K562 (cell line): ENCODE data around the gene CPN2. TPM values are rescaled to one million over a fixed set of nuclear protein-coding genes. Genes with fewer than 3 reads are reported as not detected.
A peak's percentile ranks its signal among the peaks of the same experiment; 100 is the strongest.

Experiments used
- ARID1B ChIP-seq: fragments of 450-650 bp; IDR thresholded peaks from 2 replicates; pipeline ENCODE4 v1.6.1; 2016; ENCODE audit warnings: antibody characterized with exemption, mild to moderate bottlenecking, inconsistent platforms
- FOS ChIP-seq: IDR thresholded peaks from 3 replicates; pipeline ENCODE4 v1.6.1; 2011; ENCODE audit not compliant: insufficient read length; ENCODE audit errors: extremely low read depth
- HDAC2 ChIP-seq: fragments of 450-650 bp; IDR thresholded peaks from 2 replicates; pipeline ENCODE4 v1.6.1; 2016; ENCODE audit warnings: mild to moderate bottlenecking
- NRF1 ChIP-seq, 2 experiments: fragments of 450-650 bp; IDR thresholded peaks in 1 of 2; conservative IDR thresholded peaks in 1 of 2; 2 replicates each; pipeline ENCODE4 v1.6.1; 2014; ENCODE audit warnings: mild to moderate bottlenecking in 2 of 2
- PCBP1 ChIP-seq: fragments of 200-400 bp; formaldehyde crosslinking; IDR thresholded peaks from 2 replicates; pipeline ENCODE4 v1.6.1; 2018; ENCODE audit warnings: mild to moderate bottlenecking, low read depth, low read length; ENCODE audit not compliant: poor library complexity, severe bottlenecking
- POLR2AphosphoS2 ChIP-seq: IDR thresholded peaks from 2 replicates; pipeline ENCODE4 v1.6.1; 2012; ENCODE audit warnings: low read length, improper control_type of control experiment
- POLR2AphosphoS5 ChIP-seq: IDR thresholded peaks from 2 replicates; pipeline ENCODE4 v1.6.1; 2011; ENCODE audit warnings: mild to moderate bottlenecking, low read depth, low read length, moderate library complexity; ENCODE audit not compliant: control insufficient read depth, insufficient read depth
- RBM39 ChIP-seq: fragments of 200-400 bp; formaldehyde crosslinking; optimal IDR thresholded peaks from 2 replicates; pipeline ENCODE3; 2018; ENCODE audit warnings: low read depth, low read length
- SMAD2 ChIP-seq: fragments of 150-350 bp; IDR thresholded peaks from 2 replicates; pipeline ENCODE4 v1.6.1; 2014; ENCODE audit warnings: low read depth, mild to moderate bottlenecking, low read length
- SRSF3 ChIP-seq: fragments of 200-400 bp; formaldehyde crosslinking; IDR thresholded peaks from 2 replicates; pipeline ENCODE4 v1.6.1; 2016; ENCODE audit warnings: mild to moderate bottlenecking, low read length, moderate library complexity; ENCODE audit not compliant: insufficient read depth
- TFAM ChIP-seq: fragments of 250-450 bp; sonication (Bioruptor Pico); conservative IDR thresholded peaks from 2 replicates; pipeline ENCODE4 v1.5.0; 2021; ENCODE audit warnings: mild to moderate bottlenecking, moderate library complexity
- ZBED1 ChIP-seq: IDR thresholded peaks from 2 replicates; pipeline ENCODE4 v1.6.1; 2014
- ZFX ChIP-seq: sonication (generic); formaldehyde crosslinking; IDR thresholded peaks from 2 replicates; pipeline ENCODE4 v1.8.0; 2022; ENCODE audit warnings: mild to moderate bottlenecking, missing genetic modification reagents, moderate library complexity
- ZNF140 ChIP-seq: fragments of 250-450 bp; sonication (Bioruptor Pico); IDR thresholded peaks from 2 replicates; pipeline ENCODE4 v1.8.0; 2021; ENCODE audit warnings: moderate library complexity, mild to moderate bottlenecking, inconsistent platforms
- ZNF184 ChIP-seq: sonication (generic); formaldehyde crosslinking; IDR thresholded peaks from 2 replicates; pipeline ENCODE4 v1.5.0; 2020; ENCODE audit warnings: missing genetic modification reagents
- ZNF217 ChIP-seq: sonication (generic); formaldehyde crosslinking; IDR thresholded peaks from 2 replicates; pipeline ENCODE4 v1.8.0; 2022; ENCODE audit warnings: mild to moderate bottlenecking, missing genetic modification reagents
- ZNF253 ChIP-seq: fragments of 250-450 bp; sonication (Bioruptor Pico); conservative IDR thresholded peaks from 2 replicates; pipeline ENCODE4 v1.6.1; 2021; ENCODE audit warnings: mild to moderate bottlenecking
- ZNF79 ChIP-seq: fragments of 250-450 bp; sonication (Bioruptor Pico); IDR thresholded peaks from 2 replicates; pipeline ENCODE4 v1.4.0; 2020; ENCODE audit warnings: low read depth, mild to moderate bottlenecking, moderate library complexity
- polyA plus RNA-seq, 8 experiments: library from polyadenylated mRNA; depleted of rRNA in 4 of 8; stranded (reverse) in 5 of 8; unstranded in 3 of 8; fragments of >200 nt; fragmentation: Nextera tagmentation in 2 of 8; fragmentation: Illumina TruSeq in 1 of 8; extraction: Ambion mirVana in 2 of 8; extraction: Trizol in 1 of 8; gene quantifications; 2 replicates each; pipeline versions ENCODE4 v1.2.1 to v1.2.3, GENCODE V29; 2011 to 2014; ENCODE audit warnings: inconsistent platforms in 1 of 8, missing spikeins in 1 of 8
- total RNA-seq, 7 experiments: library from RNA; depleted of rRNA in 6 of 7; stranded (reverse); fragments of >200 nt in 6 of 7; fragmentation: Illumina TruSeq in 2 of 7; extraction: Trizol in 2 of 7; gene quantifications; 2 replicates each; pipeline versions ENCODE4 v1.2.1 to v1.2.3, GENCODE V29; 2011 to 2021; ENCODE audit warnings: low replicate concordance in 1 of 7
- TF ChIP-seq, protein P1 (sequence below): sonication (generic); formaldehyde crosslinking; IDR thresholded peaks from 2 replicates; pipeline ENCODE4 v1.8.0; 2022; ENCODE audit warnings: mild to moderate bottlenecking, missing genetic modification reagents, borderline replicate concordance
- TF ChIP-seq, protein P2 (sequence below): fragments of 250-450 bp; sonication (Bioruptor Pico); IDR thresholded peaks from 2 replicates; pipeline ENCODE4 v1.8.0; 2022; ENCODE audit warnings: inconsistent platforms, mild to moderate bottlenecking, moderate library complexity, borderline replicate concordance
- TF ChIP-seq, protein P3 (sequence below): fragments of 250-450 bp; sonication (Bioruptor Pico); IDR thresholded peaks from 2 replicates; pipeline ENCODE4 v1.8.0; 2021; ENCODE audit warnings: moderate library complexity, mild to moderate bottlenecking, inconsistent platforms
- TF ChIP-seq, protein P4 (sequence below): fragments of 250-450 bp; sonication (Bioruptor Pico); IDR thresholded peaks from 2 replicates; pipeline ENCODE4 v1.5.1; 2021; ENCODE audit warnings: mild to moderate bottlenecking
- TF ChIP-seq, protein P5 (sequence below): sonication (generic); formaldehyde crosslinking; IDR thresholded peaks from 2 replicates; pipeline ENCODE4 v1.8.0; 2022; ENCODE audit warnings: missing genetic modification reagents, mild to moderate bottlenecking, borderline replicate concordance
- TF ChIP-seq, protein P6 (sequence below): fragments of 250-450 bp; sonication (Bioruptor Pico); IDR thresholded peaks from 2 replicates; pipeline ENCODE4 v1.8.0; 2022; ENCODE audit warnings: moderate library complexity, mild to moderate bottlenecking, inconsistent platforms

CPN2 gene
- total and polyA plus RNA-seq, 9 of the 15 experiments (the other 6 are each of a cell fraction or from before 2014, with no cell fraction given): not detected

DNA sequence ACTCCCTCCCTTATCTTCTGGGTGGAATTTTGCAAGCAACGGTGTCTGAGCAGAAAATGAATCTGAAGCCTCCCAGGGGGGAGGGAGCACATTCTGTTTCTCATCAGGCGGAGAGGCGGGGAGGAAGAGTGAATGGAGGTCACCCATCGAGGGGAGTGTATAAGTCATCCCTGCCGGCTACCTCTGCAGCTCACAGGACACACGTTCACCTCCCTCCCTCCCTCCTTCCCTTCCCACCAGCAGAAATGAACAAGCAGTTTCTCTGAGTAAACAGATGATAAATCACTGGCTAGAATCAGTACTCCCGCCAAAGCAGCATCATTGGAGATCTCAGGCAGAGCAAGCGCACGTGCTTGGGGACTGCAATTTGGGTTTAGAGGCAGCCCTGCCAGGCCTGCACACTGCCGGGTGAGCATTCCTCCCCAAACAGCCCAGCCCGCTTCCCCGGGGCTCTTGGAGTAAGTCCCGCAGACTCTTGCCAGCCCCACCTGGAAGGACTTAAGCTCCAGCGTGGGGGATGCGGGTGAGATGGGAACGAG, 38.3 kb downstream of the CPN2 start (continued):
- TF ChIP-seq HDAC2: peak; percentile 97
- no peak for TF ChIP-seq POLR2AphosphoS5
- TF ChIP-seq ZNF140 (CRISPR knock-in tag): no peak
- TF ChIP-seq, protein P1, sequence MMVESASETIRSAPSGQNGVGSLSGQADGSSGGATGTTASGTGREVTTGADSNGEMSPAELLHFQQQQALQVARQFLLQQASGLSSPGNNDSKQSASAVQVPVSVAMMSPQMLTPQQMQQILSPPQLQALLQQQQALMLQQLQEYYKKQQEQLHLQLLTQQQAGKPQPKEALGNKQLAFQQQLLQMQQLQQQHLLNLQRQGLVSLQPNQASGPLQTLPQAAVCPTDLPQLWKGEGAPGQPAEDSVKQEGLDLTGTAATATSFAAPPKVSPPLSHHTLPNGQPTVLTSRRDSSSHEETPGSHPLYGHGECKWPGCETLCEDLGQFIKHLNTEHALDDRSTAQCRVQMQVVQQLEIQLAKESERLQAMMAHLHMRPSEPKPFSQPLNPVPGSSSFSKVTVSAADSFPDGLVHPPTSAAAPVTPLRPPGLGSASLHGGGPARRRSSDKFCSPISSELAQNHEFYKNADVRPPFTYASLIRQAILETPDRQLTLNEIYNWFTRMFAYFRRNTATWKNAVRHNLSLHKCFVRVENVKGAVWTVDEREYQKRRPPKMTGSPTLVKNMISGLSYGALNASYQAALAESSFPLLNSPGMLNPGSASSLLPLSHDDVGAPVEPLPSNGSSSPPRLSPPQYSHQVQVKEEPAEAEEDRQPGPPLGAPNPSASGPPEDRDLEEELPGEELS (CRISPR knock-in tag): no peak
- TF ChIP-seq, protein P2, sequence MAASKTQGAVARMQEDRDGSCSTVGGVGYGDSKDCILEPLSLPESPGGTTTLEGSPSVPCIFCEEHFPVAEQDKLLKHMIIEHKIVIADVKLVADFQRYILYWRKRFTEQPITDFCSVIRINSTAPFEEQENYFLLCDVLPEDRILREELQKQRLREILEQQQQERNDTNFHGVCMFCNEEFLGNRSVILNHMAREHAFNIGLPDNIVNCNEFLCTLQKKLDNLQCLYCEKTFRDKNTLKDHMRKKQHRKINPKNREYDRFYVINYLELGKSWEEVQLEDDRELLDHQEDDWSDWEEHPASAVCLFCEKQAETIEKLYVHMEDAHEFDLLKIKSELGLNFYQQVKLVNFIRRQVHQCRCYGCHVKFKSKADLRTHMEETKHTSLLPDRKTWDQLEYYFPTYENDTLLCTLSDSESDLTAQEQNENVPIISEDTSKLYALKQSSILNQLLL (CRISPR knock-in tag): no peak
- TF ChIP-seq SMAD2: no peak
- TF ChIP-seq NRF1 (conservative IDR thresholded peaks at IDR 0.05 in 1 of 2, IDR thresholded peaks at IDR 0.05 in 1 of 2): peak; percentile 51 to 63; a peak in 3 of 4 replicates
- no peak for TF ChIP-seq ZNF79 (CRISPR knock-in tag)
- TF ChIP-seq, protein P3, sequence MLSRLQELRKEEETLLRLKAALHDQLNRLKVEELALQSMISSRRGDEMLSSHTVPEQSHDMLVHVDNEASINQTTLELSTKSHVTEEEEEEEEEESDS (CRISPR knock-in tag): no peak
- TF ChIP-seq POLR2AphosphoS2: no peak
- TF ChIP-seq ZFX (CRISPR knock-in tag): no peak
- peak; percentile 56 for TF ChIP-seq ARID1B
- no peak for TF ChIP-seq PCBP1
- TF ChIP-seq, protein P4, sequence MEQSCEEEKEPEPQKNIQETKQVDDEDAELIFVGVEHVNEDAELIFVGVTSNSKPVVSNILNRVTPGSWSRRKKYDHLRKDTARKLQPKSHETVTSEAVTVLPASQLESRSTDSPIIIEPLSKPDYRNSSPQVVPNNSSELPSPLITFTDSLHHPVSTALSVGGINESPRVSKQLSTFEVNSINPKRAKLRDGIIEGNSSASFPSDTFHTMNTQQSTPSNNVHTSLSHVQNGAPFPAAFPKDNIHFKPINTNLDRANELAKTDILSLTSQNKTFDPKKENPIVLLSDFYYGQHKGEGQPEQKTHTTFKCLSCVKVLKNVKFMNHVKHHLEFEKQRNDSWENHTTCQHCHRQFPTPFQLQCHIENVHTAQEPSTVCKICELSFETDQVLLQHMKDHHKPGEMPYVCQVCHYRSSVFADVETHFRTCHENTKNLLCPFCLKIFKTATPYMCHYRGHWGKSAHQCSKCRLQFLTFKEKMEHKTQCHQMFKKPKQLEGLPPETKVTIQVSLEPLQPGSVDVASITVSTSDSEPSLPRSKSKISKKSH (CRISPR knock-in tag): no peak
- TF ChIP-seq, protein P5, sequence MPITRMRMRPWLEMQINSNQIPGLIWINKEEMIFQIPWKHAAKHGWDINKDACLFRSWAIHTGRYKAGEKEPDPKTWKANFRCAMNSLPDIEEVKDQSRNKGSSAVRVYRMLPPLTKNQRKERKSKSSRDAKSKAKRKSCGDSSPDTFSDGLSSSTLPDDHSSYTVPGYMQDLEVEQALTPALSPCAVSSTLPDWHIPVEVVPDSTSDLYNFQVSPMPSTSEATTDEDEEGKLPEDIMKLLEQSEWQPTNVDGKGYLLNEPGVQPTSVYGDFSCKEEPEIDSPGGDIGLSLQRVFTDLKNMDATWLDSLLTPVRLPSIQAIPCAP (CRISPR knock-in tag): no peak
- no peak for TF ChIP-seq SRSF3
- no peak for TF ChIP-seq RBM39
- no peak for TF ChIP-seq ZNF253 (CRISPR knock-in tag)
- TF ChIP-seq FOS: no peak
- no peak for TF ChIP-seq ZBED1
- no peak for TF ChIP-seq ZNF184 (CRISPR knock-in tag)
- TF ChIP-seq, protein P6, sequence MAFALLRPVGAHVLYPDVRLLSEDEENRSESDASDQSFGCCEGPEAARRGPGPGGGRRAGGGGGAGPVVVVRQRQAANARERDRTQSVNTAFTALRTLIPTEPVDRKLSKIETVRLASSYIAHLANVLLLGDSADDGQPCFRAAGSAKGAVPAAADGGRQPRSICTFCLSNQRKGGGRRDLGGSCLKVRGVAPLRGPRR: no peak
- no peak for TF ChIP-seq TFAM
- TF ChIP-seq ZNF217 (CRISPR knock-in tag): no peak
